GM19099 (cell line): Measurements from ENCODE around the gene IFNA21.

ENCODE experiments used
- POLR2A ChIP-seq: IDR thresholded peaks from 3 replicates; pipeline ENCODE4 v1.6.1; 2011; ENCODE audit warnings: low read depth; ENCODE audit not compliant: insufficient read length; ENCODE audit errors: extremely low read depth

Gene IFNA21

DNA sequence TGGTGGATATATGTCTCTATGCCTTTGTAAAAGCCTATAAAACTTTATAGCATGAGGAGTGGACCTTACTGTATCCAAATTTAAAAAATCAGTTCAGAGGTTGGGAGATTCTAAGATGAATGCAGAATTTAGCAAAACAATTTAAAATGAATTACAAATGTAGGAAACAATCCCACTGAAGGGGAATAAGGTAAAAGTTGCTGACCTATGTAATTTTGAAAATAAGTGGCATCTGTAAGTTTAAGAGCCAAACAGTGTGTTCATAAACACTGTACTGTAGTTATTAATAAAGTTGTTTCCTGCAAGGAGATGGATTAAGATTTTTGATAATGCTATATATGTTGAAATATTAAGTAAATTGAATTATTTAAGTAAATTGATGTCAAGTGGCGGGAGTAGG, 29.4 kb downstream of the IFNA21 start:
- TF ChIP-seq POLR2A: no peak

DNA sequence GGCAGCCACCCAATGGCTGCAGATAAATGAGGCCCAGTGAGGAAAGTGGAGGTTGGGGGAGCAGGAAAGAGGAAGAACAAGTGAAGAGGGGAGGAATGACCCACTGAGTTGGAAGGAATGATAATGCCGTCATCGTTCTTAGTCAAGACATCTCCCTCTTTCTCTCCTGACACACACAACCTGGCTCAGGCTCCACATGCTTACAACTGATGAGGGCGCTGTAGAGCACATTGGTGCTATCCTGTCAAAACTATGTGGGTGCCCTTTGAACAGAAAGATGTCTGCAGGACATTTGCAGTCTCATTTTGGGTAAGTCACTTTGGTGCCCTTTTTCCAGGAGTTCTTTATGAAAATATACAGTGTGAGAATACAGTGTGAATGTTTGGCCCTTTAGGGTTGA, 30.7 kb downstream of the IFNA21 start:
- TF ChIP-seq POLR2A: no peak

DNA sequence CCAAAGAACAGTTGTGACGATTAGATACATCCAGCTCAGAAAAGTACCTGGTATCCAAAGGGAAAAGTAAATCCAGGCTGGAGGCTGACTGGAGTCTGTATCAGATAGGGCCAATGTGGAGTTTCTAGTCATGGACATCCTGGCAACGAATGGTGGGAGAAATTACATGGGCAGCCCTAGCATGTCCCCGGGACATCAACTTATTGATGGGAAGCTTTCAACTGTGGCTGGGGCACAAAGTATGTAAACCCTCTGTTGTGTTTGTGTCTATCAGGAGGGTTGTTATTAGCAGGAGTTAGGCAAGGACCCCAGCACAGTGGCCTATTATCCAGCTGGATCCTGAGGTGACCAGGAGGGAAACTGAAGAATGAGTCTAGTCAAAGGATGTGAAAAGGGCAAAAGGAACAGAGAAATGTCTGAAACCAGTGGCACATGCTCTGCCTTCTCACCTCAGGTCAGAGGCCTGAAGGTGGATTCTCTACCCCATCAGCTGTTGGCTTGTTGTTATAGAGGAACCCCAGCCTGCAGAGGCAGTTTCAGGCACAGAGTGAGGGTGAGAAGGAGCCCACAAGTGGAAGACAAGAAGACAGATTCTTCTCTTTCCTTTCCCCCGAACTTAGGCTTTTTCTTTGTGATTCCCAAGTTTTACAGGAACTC, 44.7 kb downstream of the IFNA21 start:
- no peak for TF ChIP-seq POLR2A

DNA sequence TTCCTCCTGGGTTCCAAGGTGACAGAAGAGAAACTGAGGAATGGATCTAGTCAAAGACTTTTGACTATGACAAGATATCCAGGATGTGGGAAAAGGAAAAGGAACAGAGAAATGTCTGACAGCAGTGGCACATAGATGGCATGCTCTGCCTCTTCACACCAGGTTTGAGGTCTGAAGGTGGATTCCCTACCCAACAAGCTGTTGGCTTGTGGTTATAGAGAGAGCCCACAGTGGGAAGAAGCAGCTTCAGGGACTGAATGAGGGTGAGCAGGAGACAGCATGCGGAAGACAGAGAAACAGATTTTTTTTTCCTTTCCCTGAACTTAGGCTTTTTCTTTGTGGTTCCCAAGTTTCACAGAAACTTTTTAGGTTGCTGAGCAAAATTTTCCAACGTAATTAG, 45.4 kb downstream of the IFNA21 start:
- TF ChIP-seq POLR2A: no peak

DNA sequence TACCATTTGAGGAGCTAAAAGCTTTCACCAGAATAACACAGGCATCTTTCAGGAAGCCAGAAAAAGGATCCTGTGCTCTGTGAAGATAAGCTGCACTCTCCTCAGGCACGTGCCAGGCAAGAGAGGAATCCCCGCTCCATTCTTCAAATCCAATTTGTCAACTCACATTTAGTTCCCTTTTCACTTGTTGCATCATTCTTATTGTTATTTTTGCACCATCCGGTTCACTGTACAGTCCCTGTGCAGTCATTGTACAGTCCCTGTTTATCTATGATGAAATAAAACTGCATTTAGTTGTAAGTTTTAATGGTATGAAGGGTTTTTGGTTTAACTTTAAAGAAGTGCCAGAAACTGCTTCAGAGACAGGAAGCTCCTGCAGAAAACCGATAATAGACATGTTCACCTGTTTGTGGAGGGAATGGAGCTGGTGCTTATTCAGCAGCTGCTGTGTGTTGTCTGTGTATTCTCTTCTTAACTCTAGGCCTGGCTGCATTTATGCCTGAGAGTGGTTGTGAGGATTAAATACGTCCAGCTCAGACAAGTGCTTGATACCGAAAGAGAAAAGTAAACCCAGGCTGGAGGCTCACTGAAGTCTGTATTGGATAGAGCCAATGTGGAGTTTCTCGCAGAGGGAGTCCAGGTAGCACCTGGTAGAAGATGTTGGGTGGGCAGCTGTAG, 47.2 kb downstream of the IFNA21 start:
- TF ChIP-seq POLR2A: no peak
